ENCODE measurements around the gene FGF8. TPM values are rescaled to one million over a fixed set of nuclear protein-coding genes. Genes with fewer than 3 reads are reported as not detected.

The FGF8 gene
- total and polyA plus RNA-seq, 2 of the 13 experiments (the other 11 are each of a cell fraction or from before 2014, with no cell fraction given), result not detected

GRCh38 chr10:101812606-101813005 lies 36.7 kb upstream of the FGF8 start:
- Histone ChIP-seq H3K9me3 (ENCODE audit: low read length) (no peaks in the 10 kb centered on the region), H3K36me3 (replicated peaks in 1 of 2; ENCODE audit: control insufficient read depth in 1 of 2, insufficient read depth in 2 of 2, low read length in 2 of 2) (peaks cover 6 to 41% of the 10 kb centered on the region in 2 experiments; a peak in 4 of 5 replicates), H3K9ac (ENCODE audit: insufficient read depth, low read depth, low read length) (no peak overlapping the region), H4K20me1 (ENCODE audit: insufficient read depth, low read length) (peaks cover 46% of the 10 kb centered on the region), H3K27me3 (ENCODE audit: control insufficient read depth in 1 of 2, insufficient read depth in 2 of 2, low read length in 2 of 2) (no peaks in the 10 kb centered on the region; a peak in 1 of 5 replicates), H3K4me1 (ENCODE audit: insufficient read depth, low read length) (peaks cover 20% of the 10 kb centered on the region), H2AFZ (ENCODE audit: low read length) (no peak overlapping the region), H3K4me3 (replicated peaks in 1 of 3; ENCODE audit: insufficient read depth in 1 of 3, low read depth in 2 of 3, low read length in 3 of 3) (no peak overlapping the region), H3K27ac (ENCODE audit: extremely low read length, insufficient read depth, low read length) (no peak overlapping the region), H3K4me2 (ENCODE audit: low read depth, low read length) (no peak overlapping the region), H3K79me2 (ENCODE audit: insufficient read depth, low read length) (peaks cover 57% of the 10 kb centered on the region)
- in situ Hi-C loops (cut with HindIII; ENCODE audit: extremely low pct_ligation_motif_present, low pct_unique_long_range_greater_than_20kb), result no loop called here
- intact Hi-C loops (cut with micrococcal nuclease; ENCODE audit: unreplicated experiment), result loop anchor here (10.0 kb wide), 1 partner anchor 692 kb away; the partner anchor contains the start of genes ACTR1A and SUFU
- ChIA-PET CTCF (ENCODE audit: low intra/inter-chr PET ratio, low total read pairs) (no interaction called here), POLR2A (no interaction called here)
- TF ChIP-seq HOXA7 (CRISPR knock-in tag; IDR thresholded peaks at IDR 0.05), result no peak
- TF ChIP-seq NR0B2 (CRISPR knock-in tag; IDR thresholded peaks at IDR 0.05), result no peak
- 97% methylated on average over 4 of the region's 4 CpGs for WGBS (ENCODE audit: low lambda C conversion rate)
- DNase-seq (ENCODE audit: low spot score) (no peak), FAIRE-seq (no peak), ATAC-seq (no peak)
- no TSS peak for BruUV-seq (replicated peaks)

GRCh38 chr10:101807158-101807557 lies 31.2 kb upstream of the FGF8 start:
- Histone ChIP-seq H3K9ac (ENCODE audit: insufficient read depth, low read depth, low read length) (no peak overlapping the region), H3K27me3 (ENCODE audit: control insufficient read depth in 1 of 2, insufficient read depth in 2 of 2, low read length in 2 of 2) (no peaks in the 10 kb centered on the region), H3K4me2 (ENCODE audit: low read depth, low read length) (no peak overlapping the region), H3K4me3 (replicated peaks in 1 of 3; ENCODE audit: insufficient read depth in 1 of 3, low read depth in 2 of 3, low read length in 3 of 3) (no peak overlapping the region), H2AFZ (ENCODE audit: low read length) (no peak overlapping the region), H3K9me3 (ENCODE audit: low read length) (no peaks in the 10 kb centered on the region), H3K4me1 (ENCODE audit: insufficient read depth, low read length) (no peaks in the 10 kb centered on the region), H3K27ac (ENCODE audit: extremely low read length, insufficient read depth, low read length) (no peak overlapping the region), H3K36me3 (replicated peaks in 1 of 2; ENCODE audit: control insufficient read depth in 1 of 2, insufficient read depth in 2 of 2, low read length in 2 of 2) (peaks cover 14 to 67% of the 10 kb centered on the region in 2 experiments), H3K79me2 (ENCODE audit: insufficient read depth, low read length) (peaks cover 2% of the 10 kb centered on the region), H4K20me1 (ENCODE audit: insufficient read depth, low read length) (no peaks in the 10 kb centered on the region)
- BruUV-seq (replicated peaks), result no TSS peak
- FAIRE-seq (no peak), DNase-seq (ENCODE audit: low spot score) (no peak), ATAC-seq (no peak)
- in situ Hi-C loops (cut with HindIII; ENCODE audit: extremely low pct_ligation_motif_present, low pct_unique_long_range_greater_than_20kb), result no loop called here
- TF ChIP-seq CBFB (CRISPR knock-in tag; IDR thresholded peaks at IDR 0.05) (no peak), NFRKB (IDR thresholded peaks at IDR 0.05) (no peak), ASH2L (IDR thresholded peaks at IDR 0.05; ENCODE audit: insufficient read length, low read depth, low read length) (no peak), ZNF644 (CRISPR knock-in tag; IDR thresholded peaks at IDR 0.05; ENCODE audit: low read depth) (no peak), ZNF101 (CRISPR knock-in tag; IDR thresholded peaks at IDR 0.05; ENCODE audit: borderline replicate concordance, low read depth) (no peak), ZNF251 (CRISPR knock-in tag; IDR thresholded peaks at IDR 0.05) (no peak), ZNF138 (CRISPR knock-in tag; IDR thresholded peaks at IDR 0.05; ENCODE audit: low read depth) (no peak), FOXA3 (CRISPR knock-in tag; IDR thresholded peaks at IDR 0.05) (no peak), SALL2 (CRISPR knock-in tag; IDR thresholded peaks at IDR 0.05) (no peak), HES4 (CRISPR knock-in tag; IDR thresholded peaks at IDR 0.05; ENCODE audit: borderline replicate concordance) (no peak), HOXD1 (CRISPR knock-in tag; IDR thresholded peaks at IDR 0.05) (no peak), ZNF383 (CRISPR knock-in tag; IDR thresholded peaks at IDR 0.05; ENCODE audit: borderline replicate concordance) (no peak), SP2 (CRISPR knock-in tag; IDR thresholded peaks at IDR 0.05) (no peak), CREM (IDR thresholded peaks at IDR 0.05) (no peak), CREM (CRISPR knock-in tag; IDR thresholded peaks at IDR 0.05) (no peak), CHCHD3 (CRISPR knock-in tag; IDR thresholded peaks at IDR 0.05) (no peak)
- TF ChIP-seq, protein P1, sequence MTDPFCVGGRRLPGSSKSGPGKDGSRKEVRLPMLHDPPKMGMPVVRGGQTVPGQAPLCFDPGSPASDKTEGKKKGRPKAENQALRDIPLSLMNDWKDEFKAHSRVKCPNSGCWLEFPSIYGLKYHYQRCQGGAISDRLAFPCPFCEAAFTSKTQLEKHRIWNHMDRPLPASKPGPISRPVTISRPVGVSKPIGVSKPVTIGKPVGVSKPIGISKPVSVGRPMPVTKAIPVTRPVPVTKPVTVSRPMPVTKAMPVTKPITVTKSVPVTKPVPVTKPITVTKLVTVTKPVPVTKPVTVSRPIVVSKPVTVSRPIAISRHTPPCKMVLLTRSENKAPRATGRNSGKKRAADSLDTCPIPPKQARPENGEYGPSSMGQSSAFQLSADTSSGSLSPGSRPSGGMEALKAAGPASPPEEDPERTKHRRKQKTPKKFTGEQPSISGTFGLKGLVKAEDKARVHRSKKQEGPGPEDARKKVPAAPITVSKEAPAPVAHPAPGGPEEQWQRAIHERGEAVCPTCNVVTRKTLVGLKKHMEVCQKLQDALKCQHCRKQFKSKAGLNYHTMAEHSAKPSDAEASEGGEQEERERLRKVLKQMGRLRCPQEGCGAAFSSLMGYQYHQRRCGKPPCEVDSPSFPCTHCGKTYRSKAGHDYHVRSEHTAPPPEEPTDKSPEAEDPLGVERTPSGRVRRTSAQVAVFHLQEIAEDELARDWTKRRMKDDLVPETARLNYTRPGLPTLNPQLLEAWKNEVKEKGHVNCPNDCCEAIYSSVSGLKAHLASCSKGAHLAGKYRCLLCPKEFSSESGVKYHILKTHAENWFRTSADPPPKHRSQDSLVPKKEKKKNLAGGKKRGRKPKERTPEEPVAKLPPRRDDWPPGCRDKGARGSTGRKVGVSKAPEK (CRISPR knock-in tag; IDR thresholded peaks at IDR 0.05; ENCODE audit: borderline replicate concordance), result no peak
- POLR2A ChIA-PET, result interaction anchor here (0.6 kb wide), 1 partner anchor 9 kb away, joined by 3 read pairs; no protein-coding TSS in a partner anchor
- intact Hi-C loops (cut with micrococcal nuclease; ENCODE audit: unreplicated experiment), result no loop called here
- CTCF ChIA-PET (ENCODE audit: low intra/inter-chr PET ratio, low total read pairs), result no interaction called here
- 92% methylated on average over 1 of the region's 1 CpG for WGBS (ENCODE audit: low lambda C conversion rate)
